GM23338 (cell line): ENCODE results near the gene STK4. TPM values are rescaled to one million over a fixed set of nuclear protein-coding genes. Genes with fewer than 3 reads are reported as not detected.

Experiments used
- ATAC-seq: fragments of 200-7000 bp; cut with Tn5 transposase; 3 replicates; pipeline ENCODE4 v1.9.1; 2020
- DNase-seq: peaks from one replicate; pipeline ENCODE4 v3.0.0-alpha.2; 2015; ENCODE audit warnings: low spot score
- H2AFZ ChIP-seq: fragments of 200-600 bp; sonication (generic); 2 replicates; pipeline ENCODE4 v1.8.0; 2016; ENCODE audit warnings: antibody characterized with exemption, mild to moderate bottlenecking, moderate library complexity
- H3F3A ChIP-seq: fragments of 200-600 bp; sonication (generic); replicated peaks from 2 replicates; pipeline ENCODE4 v1.8.0; 2017; ENCODE audit warnings: antibody characterized with exemption, mixed run types, low read depth
- H3K27ac ChIP-seq: fragments of 200-600 bp; sonication (generic); 2 replicates; pipeline ENCODE4 v1.6.1; 2016; ENCODE audit warnings: low read depth
- H3K27me3 ChIP-seq: fragments of 200-600 bp; sonication (generic); 2 replicates; pipeline ENCODE4 v1.8.0; 2016; ENCODE audit warnings: mild to moderate bottlenecking, mixed run types, moderate library complexity; ENCODE audit not compliant: insufficient read depth
- H3K36me3 ChIP-seq: fragments of 200-600 bp; sonication (generic); 2 replicates; pipeline ENCODE4 v1.8.0; 2016; ENCODE audit warnings: mild to moderate bottlenecking; ENCODE audit not compliant: insufficient read depth
- H3K4me1 ChIP-seq: fragments of 200-600 bp; sonication (generic); 2 replicates; pipeline ENCODE4 v1.8.0; 2016; ENCODE audit warnings: mild to moderate bottlenecking, moderate library complexity; ENCODE audit not compliant: insufficient read depth
- H3K4me2 ChIP-seq: fragments of 200-600 bp; sonication (generic); 2 replicates; pipeline ENCODE4 v1.7.1; 2017; ENCODE audit warnings: mixed run types
- H3K4me3 ChIP-seq: fragments of 200-600 bp; sonication (generic); 2 replicates; pipeline ENCODE4 v1.6.1; 2016; ENCODE audit warnings: mixed run types
- H3K79me2 ChIP-seq: fragments of 200-600 bp; sonication (generic); replicated peaks from 2 replicates; pipeline ENCODE4 v1.8.0; 2017; ENCODE audit warnings: mild to moderate bottlenecking; ENCODE audit not compliant: insufficient read depth
- H3K9me2 ChIP-seq: fragments of 200-600 bp; sonication (generic); 2 replicates; pipeline ENCODE4 v1.8.0; 2017; ENCODE audit not compliant: insufficient read depth
- H4K20me1 ChIP-seq: fragments of 200-600 bp; sonication (generic); replicated peaks from 2 replicates; pipeline ENCODE4 v1.8.0; 2017; ENCODE audit warnings: mild to moderate bottlenecking; ENCODE audit not compliant: insufficient read depth
- H3K27ac Mint-ChIP-seq: 2 replicates; pipeline ENCODE4 v1.8.0; 2020; ENCODE audit warnings: inconsistent platforms, mild to moderate bottlenecking, moderate library complexity, mixed read lengths
- H3K27me3 Mint-ChIP-seq: 3 replicates; pipeline ENCODE4 v1.8.0; 2022; ENCODE audit warnings: low read depth, mild to moderate bottlenecking, moderate library complexity, mixed read lengths, inconsistent platforms; ENCODE audit not compliant: insufficient read depth, poor library complexity
- H3K36me3 Mint-ChIP-seq: 3 replicates; pipeline ENCODE4 v1.8.0; 2021; ENCODE audit warnings: low read depth, mild to moderate bottlenecking, inconsistent platforms, moderate library complexity, mixed read lengths
- H3K4me1 Mint-ChIP-seq: 3 replicates; pipeline ENCODE4 v1.8.0; 2020; ENCODE audit warnings: mild to moderate bottlenecking, inconsistent platforms, mixed read lengths
- H3K4me3 Mint-ChIP-seq: 3 replicates; pipeline ENCODE4 v1.8.0; 2021; ENCODE audit warnings: moderate library complexity, mild to moderate bottlenecking, inconsistent platforms, mixed read lengths
- H3K9me3 Mint-ChIP-seq: 3 replicates; pipeline ENCODE4 v1.8.0; 2020; ENCODE audit warnings: moderate library complexity, mild to moderate bottlenecking, inconsistent platforms, mixed read lengths
- CREB1 ChIP-seq: fragments of 250-450 bp; sonication (Bioruptor Pico); IDR thresholded peaks from 2 replicates; pipeline ENCODE4 v1.5.0; 2020; ENCODE audit warnings: low read depth, mild to moderate bottlenecking, moderate library complexity
- EZH2 ChIP-seq: fragments of 200-600 bp; sonication (generic); IDR thresholded peaks from one replicate; pipeline ENCODE4 v1.8.0; 2017; ENCODE audit warnings: antibody characterized with exemption, mild to moderate bottlenecking, low read depth; ENCODE audit not compliant: unreplicated experiment
- EZH2phosphoT487 ChIP-seq: fragments of 200-600 bp; sonication (generic); IDR thresholded peaks from one replicate; pipeline ENCODE4 v1.8.1; 2018; ENCODE audit warnings: antibody characterized with exemption; ENCODE audit not compliant: unreplicated experiment
- JUNB ChIP-seq: IDR thresholded peaks from one replicate; pipeline ENCODE4 v1.6.1; 2016; ENCODE audit warnings: antibody characterized with exemption; ENCODE audit not compliant: unreplicated experiment
- NANOG ChIP-seq: IDR thresholded peaks from 2 replicates; pipeline ENCODE4 v1.6.1; 2016; ENCODE audit warnings: antibody characterized with exemption, borderline replicate concordance
- POLR2AphosphoS5 ChIP-seq: IDR thresholded peaks from 2 replicates; pipeline ENCODE4 v1.6.1; 2016; ENCODE audit warnings: antibody characterized with exemption, low read depth
- STAT1 ChIP-seq: IDR thresholded peaks from one replicate; pipeline ENCODE4 v1.6.1; 2016; ENCODE audit warnings: antibody characterized with exemption; ENCODE audit not compliant: unreplicated experiment
- ZNF331 ChIP-seq: fragments of 250-450 bp; sonication (Bioruptor Pico); IDR thresholded peaks from 2 replicates; pipeline ENCODE4 v1.5.0; 2020; ENCODE audit warnings: low read depth, mild to moderate bottlenecking, moderate library complexity
- polyA plus RNA-seq: library from polyadenylated mRNA; unstranded; fragments of >200 nt; fragmentation: Nextera tagmentation; extraction: Ambion mirVana; gene quantifications from 2 replicates; pipeline ENCODE4 v1.2.1, GENCODE V29; 2016
- total RNA-seq: library from RNA; depleted of rRNA; stranded (reverse); fragments of >200 nt; shearing (Covaris generic); gene quantifications from 2 replicates; pipeline ENCODE4 v1.2.3, GENCODE V29; 2014
- TF ChIP-seq, protein P1 (sequence below): IDR thresholded peaks from 2 replicates; pipeline ENCODE4 v1.6.1; 2016; ENCODE audit warnings: antibody characterized with exemption
- TF ChIP-seq, protein P2 (sequence below), 2 experiments: fragments of 200-600 bp in 1 of 2; sonication (generic) in 1 of 2; conservative IDR thresholded peaks; 2 replicates each; pipeline versions ENCODE4 v1.5.1 to v1.6.1; 2016 to 2017; ENCODE audit warnings: antibody characterized with exemption in 2 of 2, low read depth in 2 of 2, mild to moderate bottlenecking in 2 of 2, moderate library complexity in 1 of 2
- TF ChIP-seq, protein P3 (sequence below): IDR thresholded peaks from one replicate; pipeline ENCODE4 v1.6.1; 2018; ENCODE audit warnings: antibody characterized with exemption; ENCODE audit not compliant: unreplicated experiment

The STK4 gene
- total and polyA plus RNA-seq, 2 experiments from 2014 or later: 37.7 to 58.7 TPM

DNA sequence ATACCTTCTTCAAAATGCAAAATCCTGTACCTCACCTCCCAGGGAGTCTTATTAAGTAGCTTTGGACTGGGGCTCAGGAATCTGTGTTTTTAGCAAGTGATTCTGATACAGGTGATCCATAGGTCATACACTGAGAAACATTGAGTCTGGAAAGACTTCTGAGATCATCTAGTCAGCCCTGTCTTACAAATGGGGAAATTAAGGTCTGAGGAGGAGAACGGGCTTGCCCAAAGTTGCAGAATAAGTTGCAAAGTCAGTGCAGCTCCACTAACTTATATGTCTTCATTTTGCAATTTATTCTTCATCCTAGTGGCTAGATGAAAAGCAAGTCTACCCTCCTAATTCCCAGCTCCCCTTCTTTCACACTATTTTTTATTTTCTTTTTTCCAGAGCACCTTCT lies 105.8 kb downstream of the STK4 start:
- Histone ChIP-seq H3K27ac (no peak overlapping the region), H3K36me3 (no peaks in the 10 kb centered on the region), H2AFZ (no peak overlapping the region), H3K4me1 (peaks cover 14% of the 10 kb centered on the region), H3F3A (no peaks in the 10 kb centered on the region), H3K4me2 (no peak overlapping the region), H3K9me2 (no peaks in the 10 kb centered on the region), H3K79me2 (0 out of 2 replicates have a peak, but pooled peaks cover 4% of the 10 kb centered on the region), H4K20me1 (peaks cover 9% of the 10 kb centered on the region), H3K4me3 (no peak overlapping the region), H3K27me3 (no peaks in the 10 kb centered on the region)
- Mint-ChIP-seq H3K36me3 (peaks cover 9% of the 10 kb centered on the region), H3K27ac (no peak overlapping the region), H3K4me1 (peaks cover 13% of the 10 kb centered on the region), H3K27me3 (no peaks in the 10 kb centered on the region), H3K9me3 (no peaks in the 10 kb centered on the region), H3K4me3 (no peak overlapping the region)
- DNase-seq (no peak), ATAC-seq (no peak)
- TF ChIP-seq JUNB: no peak
- no peak for TF ChIP-seq EZH2phosphoT487
- no peak for TF ChIP-seq NANOG
- no peak for TF ChIP-seq EZH2
- no peak for TF ChIP-seq POLR2AphosphoS5

DNA sequence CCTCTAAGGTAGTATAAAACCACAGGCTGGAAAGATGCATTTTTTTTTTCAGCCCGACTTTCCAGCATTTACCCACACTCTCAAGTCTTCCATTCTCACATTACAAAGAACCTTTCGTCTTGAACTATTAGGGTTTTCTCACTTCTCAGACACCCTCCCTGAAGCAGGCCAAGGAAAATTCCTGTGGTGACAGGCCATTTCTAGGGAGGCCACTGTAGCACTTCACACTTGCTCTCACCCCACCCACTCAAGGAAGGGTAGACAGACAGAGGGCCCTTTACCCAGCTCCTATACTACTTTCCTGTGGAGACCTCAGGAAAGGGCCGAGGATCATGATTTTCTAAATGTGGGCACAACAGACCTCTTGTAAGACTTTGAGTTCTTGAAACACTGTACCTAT lies 106.9 kb downstream of the STK4 start:
- H3K27me3 ChIP-seq: no peaks in the 10 kb centered on the region
- no peak overlapping the region for H3K4me3 ChIP-seq
- H4K20me1 ChIP-seq: peaks cover 9% of the 10 kb centered on the region
- Mint-ChIP-seq H3K36me3 (peaks cover 9% of the 10 kb centered on the region), H3K27me3 (no peaks in the 10 kb centered on the region), H3K4me1 (peaks cover 13% of the 10 kb centered on the region), H3K9me3 (no peaks in the 10 kb centered on the region), H3K27ac (no peak overlapping the region), H3K4me3 (no peak overlapping the region)
- ATAC-seq (no peak), DNase-seq (no peak)
- no peaks in the 10 kb centered on the region for H3F3A ChIP-seq
- H3K4me2 ChIP-seq: no peak overlapping the region
- peaks cover 14% of the 10 kb centered on the region for H3K4me1 ChIP-seq
- H3K36me3 ChIP-seq: no peaks in the 10 kb centered on the region
- H2AFZ ChIP-seq: no peak overlapping the region
- no peaks in the 10 kb centered on the region for H3K9me2 ChIP-seq
- 0 out of 2 replicates have a peak, but pooled peaks cover 2% of the 10 kb centered on the region for H3K79me2 ChIP-seq
- H3K27ac ChIP-seq: no peak overlapping the region
- TF ChIP-seq, protein P1, sequence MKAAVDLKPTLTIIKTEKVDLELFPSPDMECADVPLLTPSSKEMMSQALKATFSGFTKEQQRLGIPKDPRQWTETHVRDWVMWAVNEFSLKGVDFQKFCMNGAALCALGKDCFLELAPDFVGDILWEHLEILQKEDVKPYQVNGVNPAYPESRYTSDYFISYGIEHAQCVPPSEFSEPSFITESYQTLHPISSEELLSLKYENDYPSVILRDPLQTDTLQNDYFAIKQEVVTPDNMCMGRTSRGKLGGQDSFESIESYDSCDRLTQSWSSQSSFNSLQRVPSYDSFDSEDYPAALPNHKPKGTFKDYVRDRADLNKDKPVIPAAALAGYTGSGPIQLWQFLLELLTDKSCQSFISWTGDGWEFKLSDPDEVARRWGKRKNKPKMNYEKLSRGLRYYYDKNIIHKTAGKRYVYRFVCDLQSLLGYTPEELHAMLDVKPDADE: no peak
- no peak for TF ChIP-seq EZH2
- TF ChIP-seq NANOG: no peak
- no peak for TF ChIP-seq ZNF331 (CRISPR knock-in tag)
- no peak for TF ChIP-seq STAT1
- TF ChIP-seq, protein P2, sequence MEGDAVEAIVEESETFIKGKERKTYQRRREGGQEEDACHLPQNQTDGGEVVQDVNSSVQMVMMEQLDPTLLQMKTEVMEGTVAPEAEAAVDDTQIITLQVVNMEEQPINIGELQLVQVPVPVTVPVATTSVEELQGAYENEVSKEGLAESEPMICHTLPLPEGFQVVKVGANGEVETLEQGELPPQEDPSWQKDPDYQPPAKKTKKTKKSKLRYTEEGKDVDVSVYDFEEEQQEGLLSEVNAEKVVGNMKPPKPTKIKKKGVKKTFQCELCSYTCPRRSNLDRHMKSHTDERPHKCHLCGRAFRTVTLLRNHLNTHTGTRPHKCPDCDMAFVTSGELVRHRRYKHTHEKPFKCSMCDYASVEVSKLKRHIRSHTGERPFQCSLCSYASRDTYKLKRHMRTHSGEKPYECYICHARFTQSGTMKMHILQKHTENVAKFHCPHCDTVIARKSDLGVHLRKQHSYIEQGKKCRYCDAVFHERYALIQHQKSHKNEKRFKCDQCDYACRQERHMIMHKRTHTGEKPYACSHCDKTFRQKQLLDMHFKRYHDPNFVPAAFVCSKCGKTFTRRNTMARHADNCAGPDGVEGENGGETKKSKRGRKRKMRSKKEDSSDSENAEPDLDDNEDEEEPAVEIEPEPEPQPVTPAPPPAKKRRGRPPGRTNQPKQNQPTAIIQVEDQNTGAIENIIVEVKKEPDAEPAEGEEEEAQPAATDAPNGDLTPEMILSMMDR (conservative IDR thresholded peaks at IDR 0.05; ENCODE audit: low read depth in 2 of 2): no peak
- TF ChIP-seq, protein P3, sequence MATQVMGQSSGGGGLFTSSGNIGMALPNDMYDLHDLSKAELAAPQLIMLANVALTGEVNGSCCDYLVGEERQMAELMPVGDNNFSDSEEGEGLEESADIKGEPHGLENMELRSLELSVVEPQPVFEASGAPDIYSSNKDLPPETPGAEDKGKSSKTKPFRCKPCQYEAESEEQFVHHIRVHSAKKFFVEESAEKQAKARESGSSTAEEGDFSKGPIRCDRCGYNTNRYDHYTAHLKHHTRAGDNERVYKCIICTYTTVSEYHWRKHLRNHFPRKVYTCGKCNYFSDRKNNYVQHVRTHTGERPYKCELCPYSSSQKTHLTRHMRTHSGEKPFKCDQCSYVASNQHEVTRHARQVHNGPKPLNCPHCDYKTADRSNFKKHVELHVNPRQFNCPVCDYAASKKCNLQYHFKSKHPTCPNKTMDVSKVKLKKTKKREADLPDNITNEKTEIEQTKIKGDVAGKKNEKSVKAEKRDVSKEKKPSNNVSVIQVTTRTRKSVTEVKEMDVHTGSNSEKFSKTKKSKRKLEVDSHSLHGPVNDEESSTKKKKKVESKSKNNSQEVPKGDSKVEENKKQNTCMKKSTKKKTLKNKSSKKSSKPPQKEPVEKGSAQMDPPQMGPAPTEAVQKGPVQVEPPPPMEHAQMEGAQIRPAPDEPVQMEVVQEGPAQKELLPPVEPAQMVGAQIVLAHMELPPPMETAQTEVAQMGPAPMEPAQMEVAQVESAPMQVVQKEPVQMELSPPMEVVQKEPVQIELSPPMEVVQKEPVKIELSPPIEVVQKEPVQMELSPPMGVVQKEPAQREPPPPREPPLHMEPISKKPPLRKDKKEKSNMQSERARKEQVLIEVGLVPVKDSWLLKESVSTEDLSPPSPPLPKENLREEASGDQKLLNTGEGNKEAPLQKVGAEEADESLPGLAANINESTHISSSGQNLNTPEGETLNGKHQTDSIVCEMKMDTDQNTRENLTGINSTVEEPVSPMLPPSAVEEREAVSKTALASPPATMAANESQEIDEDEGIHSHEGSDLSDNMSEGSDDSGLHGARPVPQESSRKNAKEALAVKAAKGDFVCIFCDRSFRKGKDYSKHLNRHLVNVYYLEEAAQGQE: no peak
- no peak for TF ChIP-seq EZH2phosphoT487
- no peak for TF ChIP-seq CREB1 (CRISPR knock-in tag)
